HG02885 (cell line): ENCODE measurements around the gene ZNRF3.

ENCODE experiments used
- ATAC-seq: cut with Tn5 transposase; IDR thresholded peaks from one replicate; pipeline ENCODE4 v1.9.1; 2021; ENCODE audit warnings: mild to moderate bottlenecking; ENCODE audit not compliant: unreplicated experiment, poor library complexity

The ZNRF3 gene

GRCh38 chr22:29053048-29053702, 169.8 kb downstream of the ZNRF3 start:
- ATAC-seq = no peak

DNA sequence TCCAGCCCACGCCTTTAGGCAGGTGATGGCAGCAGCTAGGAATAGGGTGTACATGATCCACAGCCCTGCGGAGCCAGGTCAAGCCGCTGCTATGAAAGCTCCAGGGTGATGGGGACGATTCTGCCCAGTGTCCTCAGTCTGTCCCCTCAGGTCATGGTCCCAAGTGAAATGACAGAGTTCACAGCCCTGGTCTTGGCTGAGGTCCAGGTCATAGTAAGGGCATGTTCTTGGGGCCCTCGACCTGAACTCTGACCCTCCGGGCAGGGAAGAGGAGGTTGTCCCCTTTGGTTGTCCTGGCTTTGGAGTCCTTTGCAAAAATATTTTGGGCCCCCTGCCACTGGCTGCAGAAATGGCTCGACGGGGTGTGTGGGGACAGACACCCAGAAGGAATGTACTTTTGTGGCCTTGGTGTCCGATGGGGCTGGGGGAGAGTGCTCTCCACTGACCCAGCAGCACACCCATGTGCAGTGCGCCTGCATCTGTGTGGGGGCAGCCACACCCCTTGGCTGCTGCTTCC, 170.9 kb downstream of the ZNRF3 start:
- no peak for ATAC-seq

GRCh38 chr22:29055192-29055830, 171.9 kb downstream of the ZNRF3 start:
- ATAC-seq = no peak

DNA sequence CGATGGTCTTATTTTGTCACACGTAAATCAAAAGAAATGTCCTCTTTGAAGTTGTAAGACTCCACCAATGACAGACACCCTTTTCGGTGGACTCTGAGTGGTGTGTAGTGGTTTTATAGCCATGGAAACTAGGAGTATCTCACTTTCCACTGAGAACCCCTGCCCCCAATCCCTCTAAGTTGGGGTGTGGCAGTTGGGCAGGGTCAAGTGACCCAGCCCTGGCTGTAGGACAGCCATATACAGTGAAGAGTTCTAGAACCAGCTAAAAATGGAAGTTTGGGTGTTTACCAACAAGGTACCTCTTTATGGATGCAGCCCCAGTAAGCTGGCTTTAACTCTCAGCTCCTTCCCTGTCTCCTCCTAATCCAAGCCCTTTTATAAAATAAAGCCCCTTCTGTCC, 173.1 kb downstream of the ZNRF3 start:
- no peak for ATAC-seq

- ATAC-seq = no peak
Measured at GRCh38 chr22:29060251-29060869, 177.0 kb downstream of the ZNRF3 start.

GRCh38 chr22:29060931-29061330, 177.6 kb downstream of the ZNRF3 start:
- no peak for ATAC-seq

- ATAC-seq = no peak
Measured at GRCh38 chr22:29061773-29062172, 178.4 kb downstream of the ZNRF3 start, which contains the start of gene C22orf31. TSS of gene C22orf31 (minus strand) at chr22:29061831. CDS start at chr22:29061792, 39 bp downstream.

DNA sequence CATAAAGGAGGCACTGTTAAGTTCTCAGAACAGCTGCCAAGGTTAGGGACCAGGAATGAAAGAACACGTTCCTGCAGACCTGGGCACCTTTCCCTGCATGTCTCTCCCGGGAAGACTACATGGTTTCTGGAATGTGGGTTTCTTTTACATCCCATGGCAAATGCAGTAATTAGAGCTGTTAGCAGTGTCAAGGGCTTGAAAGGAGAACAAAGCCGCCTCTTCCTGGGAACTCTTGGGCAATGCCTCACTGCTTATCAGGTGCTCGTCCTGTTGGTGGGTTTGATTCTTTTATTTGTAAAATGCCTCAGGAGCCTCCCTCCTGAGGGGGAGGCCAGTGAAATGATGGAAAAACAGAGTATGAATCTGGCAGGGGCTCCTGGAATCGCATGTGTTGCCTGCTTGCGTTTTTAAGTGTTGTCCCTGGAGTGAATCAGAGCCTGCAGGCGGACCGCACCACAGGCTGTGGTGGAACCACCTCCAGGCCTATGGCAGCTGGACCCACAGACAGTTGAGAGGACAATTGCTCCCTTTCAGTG, 179.0 kb downstream of the ZNRF3 start:
- no peak for ATAC-seq

DNA sequence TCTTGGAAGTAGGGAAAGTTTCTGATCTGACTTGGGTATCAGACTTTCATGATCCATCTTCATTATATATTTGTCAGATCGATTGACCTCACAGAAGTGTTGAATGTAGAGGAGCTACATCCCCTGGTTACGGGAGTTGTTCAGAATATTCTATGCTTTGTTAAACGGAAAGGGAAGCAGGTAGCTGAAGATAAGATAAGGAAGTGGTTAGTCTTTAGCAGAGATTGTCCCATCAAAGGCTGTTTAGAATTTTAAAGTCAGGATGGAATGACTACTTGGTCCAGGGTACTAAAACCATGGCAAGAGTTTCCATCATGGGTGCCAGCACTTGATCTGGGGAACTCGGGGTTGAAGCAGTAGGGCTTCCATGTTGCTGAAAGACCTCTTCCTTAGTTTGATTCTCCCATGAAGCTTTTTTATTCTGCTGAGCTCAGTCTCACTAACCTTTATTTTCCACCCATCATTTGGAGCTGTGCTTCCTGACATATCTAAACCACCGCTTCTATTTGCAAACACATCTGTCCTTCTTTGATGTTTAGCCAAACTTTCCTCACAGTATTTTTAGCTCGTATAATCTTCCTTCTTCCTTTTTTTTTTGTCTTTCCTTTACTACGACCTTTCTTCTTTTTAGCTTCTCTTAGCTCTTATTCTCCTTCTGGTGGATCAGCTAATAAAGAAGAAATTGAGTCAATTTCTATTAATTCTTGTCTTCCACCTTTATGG, 182.3 kb downstream of the ZNRF3 start:
- ATAC-seq = no peak

GRCh38 chr22:29069463-29069862, 186.1 kb downstream of the ZNRF3 start:
- ATAC-seq = no peak

- no peak for ATAC-seq
Measured at GRCh38 chr22:29070490-29070889, 187.1 kb downstream of the ZNRF3 start.

- no peak for ATAC-seq
Measured at GRCh38 chr22:29071261-29072045, 188.1 kb downstream of the ZNRF3 start.

DNA sequence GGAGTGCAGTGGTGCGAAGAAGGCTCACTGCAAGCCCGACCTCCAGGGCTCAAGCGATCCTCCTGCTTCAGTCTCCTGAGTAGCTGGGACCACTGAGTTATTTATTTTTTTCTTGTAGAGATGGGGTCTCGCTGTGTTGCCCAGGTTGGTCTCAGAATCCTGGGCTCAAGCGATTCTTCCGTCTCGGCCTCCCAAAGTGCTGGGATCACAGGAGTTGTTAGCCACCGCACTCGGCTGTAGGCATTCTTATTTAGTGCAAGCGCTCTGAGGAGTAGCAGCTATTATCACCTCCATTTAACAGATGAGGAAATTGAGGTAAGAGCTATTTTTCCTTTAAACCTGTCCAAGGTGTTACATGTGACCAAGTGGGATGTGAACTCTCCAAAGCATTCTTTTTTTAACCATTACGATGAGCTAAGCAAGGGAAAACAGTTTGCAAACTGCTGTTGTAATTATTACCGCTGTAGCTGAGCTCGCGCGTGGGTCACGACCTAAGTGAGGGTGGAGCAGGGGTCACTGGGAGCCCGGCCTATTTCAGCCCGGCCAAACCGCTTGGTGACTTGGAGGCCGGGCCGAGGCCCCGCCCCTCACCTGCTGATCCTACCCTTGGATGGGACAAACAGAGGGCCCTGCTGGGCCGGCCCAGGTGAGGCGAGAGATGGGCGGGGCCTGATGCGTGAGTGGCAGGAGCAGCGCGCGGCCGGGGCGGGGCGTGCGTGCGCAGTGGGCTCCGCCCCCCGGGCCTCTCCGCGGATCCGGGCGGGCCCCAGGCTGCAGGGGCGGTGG, 189.0 kb downstream of the ZNRF3 start:
- peak; percentile 86 for ATAC-seq

DNA sequence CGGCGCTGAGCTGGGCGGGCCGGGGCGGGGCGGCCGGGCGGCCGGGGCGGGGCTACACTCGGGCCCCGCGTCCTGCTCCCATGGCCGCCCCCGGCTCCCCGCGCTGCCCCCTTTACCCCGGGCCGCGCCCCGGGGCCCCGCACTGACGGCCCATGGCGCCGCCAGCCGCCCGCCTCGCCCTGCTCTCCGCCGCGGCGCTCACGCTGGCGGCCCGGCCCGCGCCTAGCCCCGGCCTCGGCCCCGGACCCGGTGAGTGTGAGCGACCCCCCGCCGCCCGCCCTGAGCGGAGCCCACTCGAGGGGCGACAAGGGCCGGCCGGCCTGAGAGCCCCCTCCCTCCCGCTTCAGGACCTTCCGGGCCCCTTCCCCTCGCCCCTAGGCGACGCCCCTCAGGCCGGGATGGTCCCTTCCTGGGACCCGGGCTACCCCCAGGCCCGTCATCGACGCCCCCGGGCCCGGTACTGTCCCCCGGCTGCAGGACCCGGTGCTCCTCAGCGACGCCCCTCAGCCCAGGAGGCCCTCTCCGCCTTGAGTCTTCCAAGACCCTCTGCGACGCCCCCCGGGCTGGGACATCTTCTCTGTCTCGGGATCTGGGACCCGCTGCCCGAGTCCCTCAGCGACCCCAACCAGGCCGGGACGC, 189.7 kb downstream of the ZNRF3 start, which contains the start of gene KREMEN1:
Gene KREMEN1 (plus strand): TSS at position 57 of the 639 bp plus-strand sequence. CDS start 96 bp downstream, at position 153.
- no peak for ATAC-seq

- no peak for ATAC-seq
Measured at GRCh38 chr22:29073618-29074275, 190.4 kb downstream of the ZNRF3 start.

DNA sequence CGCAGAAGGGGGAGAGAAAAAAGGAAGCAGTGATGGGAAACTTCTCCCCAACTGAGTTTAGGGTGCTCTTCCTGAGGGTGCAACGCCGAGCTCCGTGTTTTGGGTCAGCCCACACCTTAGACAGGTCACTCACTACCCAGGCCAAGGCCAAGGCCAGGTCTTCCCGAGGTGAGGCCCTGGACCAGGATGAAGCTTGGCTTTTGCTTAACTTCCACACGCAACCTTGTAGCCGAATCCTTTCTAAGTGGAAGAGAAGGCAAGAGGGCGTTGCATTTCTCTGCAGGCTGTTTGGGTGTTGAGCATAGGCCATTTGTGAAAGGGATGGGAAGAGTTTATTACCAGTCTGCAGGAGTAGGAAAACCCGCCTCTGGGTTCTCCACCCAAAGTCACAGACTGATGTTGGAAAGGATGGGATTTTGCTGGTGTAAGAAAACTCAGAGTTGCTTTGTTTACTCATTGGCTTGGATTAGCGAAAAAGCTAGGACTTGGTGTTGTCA, 191.0 kb downstream of the ZNRF3 start:
- ATAC-seq = no peak

DNA sequence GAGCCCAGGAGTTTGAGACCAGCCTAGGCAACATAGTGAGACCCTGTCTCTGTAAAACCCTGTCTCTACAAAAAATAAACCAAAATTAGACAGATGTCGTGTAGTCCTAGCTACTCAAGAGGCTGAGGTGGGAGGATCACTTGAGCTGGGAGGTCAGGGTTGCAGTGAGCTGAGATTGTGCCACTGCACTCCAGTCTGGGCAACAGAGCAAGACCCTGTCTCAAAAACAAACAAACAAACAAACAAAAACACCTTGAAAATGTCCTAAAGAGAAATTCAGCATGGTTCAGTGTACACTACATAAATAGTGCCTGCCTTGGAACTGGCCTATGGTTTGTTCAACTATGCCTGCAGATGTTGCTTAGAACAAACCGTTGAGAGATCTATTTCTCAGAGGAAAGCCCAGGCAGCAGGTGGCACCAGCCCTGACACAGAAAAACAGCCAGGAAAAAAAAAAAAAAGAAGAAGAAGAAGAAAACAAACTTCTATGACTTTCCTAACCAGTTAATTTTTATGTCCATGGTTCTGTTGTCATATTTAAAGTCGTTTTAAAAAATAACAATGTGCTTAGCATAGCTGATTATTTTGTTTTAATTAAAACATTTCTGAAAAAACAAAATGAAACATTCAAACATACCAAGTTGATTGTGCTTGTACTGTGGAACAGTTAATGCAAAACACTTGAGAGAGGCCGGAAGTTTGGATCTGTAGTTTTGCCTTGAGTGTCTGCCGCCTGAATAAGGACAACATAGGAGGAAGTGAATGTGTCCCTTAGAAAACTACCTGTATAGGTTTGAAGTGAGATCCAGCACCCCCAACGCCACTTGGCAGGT, 194.9 kb downstream of the ZNRF3 start:
- ATAC-seq = no peak
